ENCODE results near the gene SSUH2. TPM values are rescaled to one million over a fixed set of nuclear protein-coding genes. Genes with fewer than 3 reads are reported as not detected.
"Not testable (repeated sequence)": the region's sequence is repeated elsewhere in the genome, so short reads cannot be mapped to it uniquely, and the experiment has no call there.

The SSUH2 gene
- polyA plus RNA-seq, 1 experiment = 0.26 TPM

DNA sequence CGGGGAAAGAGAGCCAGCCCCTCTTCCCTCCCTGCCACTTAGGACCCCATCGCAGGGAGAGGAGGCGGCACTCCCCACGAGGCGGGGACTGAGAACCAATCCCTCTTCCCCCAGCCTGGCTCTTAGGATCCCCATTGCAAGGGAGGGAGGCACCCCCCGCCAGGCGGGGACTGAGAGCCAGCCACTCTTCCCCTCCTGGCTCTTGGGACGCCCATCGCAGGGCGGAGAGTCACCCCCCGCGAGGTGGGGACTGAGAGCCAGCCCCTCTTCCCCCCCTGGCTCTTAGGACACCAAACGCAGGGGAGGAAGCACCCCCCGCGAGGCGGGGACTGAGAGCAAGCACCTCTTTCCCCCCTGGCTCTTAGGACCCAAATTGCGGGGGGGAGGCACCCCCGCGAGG lies 34.2 kb upstream of the SSUH2 start:
- no peak overlapping the region for H3K4me3 ChIP-seq (ENCODE audit: low read depth, low read length)
- no peaks in the 10 kb centered on the region for H3K36me3 ChIP-seq (ENCODE audit: control insufficient read depth, insufficient read depth, low read length)
- TF ChIP-seq, protein P1, sequence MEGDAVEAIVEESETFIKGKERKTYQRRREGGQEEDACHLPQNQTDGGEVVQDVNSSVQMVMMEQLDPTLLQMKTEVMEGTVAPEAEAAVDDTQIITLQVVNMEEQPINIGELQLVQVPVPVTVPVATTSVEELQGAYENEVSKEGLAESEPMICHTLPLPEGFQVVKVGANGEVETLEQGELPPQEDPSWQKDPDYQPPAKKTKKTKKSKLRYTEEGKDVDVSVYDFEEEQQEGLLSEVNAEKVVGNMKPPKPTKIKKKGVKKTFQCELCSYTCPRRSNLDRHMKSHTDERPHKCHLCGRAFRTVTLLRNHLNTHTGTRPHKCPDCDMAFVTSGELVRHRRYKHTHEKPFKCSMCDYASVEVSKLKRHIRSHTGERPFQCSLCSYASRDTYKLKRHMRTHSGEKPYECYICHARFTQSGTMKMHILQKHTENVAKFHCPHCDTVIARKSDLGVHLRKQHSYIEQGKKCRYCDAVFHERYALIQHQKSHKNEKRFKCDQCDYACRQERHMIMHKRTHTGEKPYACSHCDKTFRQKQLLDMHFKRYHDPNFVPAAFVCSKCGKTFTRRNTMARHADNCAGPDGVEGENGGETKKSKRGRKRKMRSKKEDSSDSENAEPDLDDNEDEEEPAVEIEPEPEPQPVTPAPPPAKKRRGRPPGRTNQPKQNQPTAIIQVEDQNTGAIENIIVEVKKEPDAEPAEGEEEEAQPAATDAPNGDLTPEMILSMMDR (IDR thresholded peaks at IDR 0.05; ENCODE audit: insufficient read depth, low read depth, low read length) = no peak
- no peaks in the 10 kb centered on the region for H3K27me3 ChIP-seq (ENCODE audit: control insufficient read depth, insufficient read depth, low read length)
- DNase-seq (ENCODE audit: low read depth) = no peak
- ChIA-PET POLR2A (no interaction called here), CTCF (no interaction called here)

DNA sequence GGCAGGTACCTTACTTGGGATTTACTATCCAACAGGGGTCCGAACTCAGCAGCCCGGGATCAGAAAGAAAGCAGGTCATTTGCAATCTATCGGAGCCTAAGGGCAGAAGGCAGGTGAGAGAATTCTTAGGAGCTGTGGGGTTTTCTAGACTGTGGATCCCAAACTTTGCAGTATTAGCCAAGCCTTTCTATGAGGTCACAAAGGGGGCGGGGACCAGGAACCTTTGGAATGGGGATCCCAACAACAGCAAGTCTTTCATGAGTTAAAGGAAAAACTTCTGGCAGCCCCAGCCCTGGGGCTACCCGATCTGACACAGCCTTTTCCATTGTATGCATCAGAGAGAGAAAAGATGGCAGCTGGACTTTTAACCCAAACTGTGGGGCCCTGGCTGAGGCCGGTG lies 32.7 kb upstream of the SSUH2 start:
- CTCF ChIA-PET = interaction anchor here (1.4 kb wide), 1 partner anchor 13 kb away, joined by 4 read pairs; no protein-coding TSS in a partner anchor

DNA sequence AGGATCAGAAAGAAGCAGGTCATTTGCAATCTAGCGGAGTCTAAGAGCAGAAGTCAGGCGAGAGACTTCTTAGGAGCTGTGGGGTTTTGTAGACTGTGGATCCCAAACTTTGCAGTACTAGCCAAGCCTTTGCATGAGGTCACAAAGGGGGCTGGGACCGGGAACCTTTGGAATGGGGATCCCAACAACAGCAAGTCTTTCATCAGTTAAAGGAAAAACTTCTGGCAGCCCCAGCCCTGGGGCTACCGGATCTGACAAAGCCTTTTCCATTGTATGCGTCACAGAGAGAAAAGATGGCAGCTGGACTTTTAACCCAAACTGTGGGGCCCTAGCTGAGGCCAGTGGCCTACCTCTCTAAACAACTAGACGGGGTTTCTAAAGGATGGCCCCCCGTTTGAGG lies 31.0 kb upstream of the SSUH2 start:
- H3K36me3 ChIP-seq (ENCODE audit: control insufficient read depth, insufficient read depth, low read length); CTCF ChIA-PET; DNase-seq (ENCODE audit: low read depth); H3K4me3 ChIP-seq (ENCODE audit: low read depth, low read length); H3K27me3 ChIP-seq (ENCODE audit: control insufficient read depth, insufficient read depth, low read length); POLR2A ChIA-PET: not testable (repeated sequence)

More for the DNA sequence above, 32.7 kb upstream of the SSUH2 start:
- H3K4me3 ChIP-seq (ENCODE audit: low read depth, low read length); POLR2A ChIA-PET; DNase-seq (ENCODE audit: low read depth); H3K27me3 ChIP-seq (ENCODE audit: control insufficient read depth, insufficient read depth, low read length); H3K36me3 ChIP-seq (ENCODE audit: control insufficient read depth, insufficient read depth, low read length): not testable (repeated sequence)

DNA sequence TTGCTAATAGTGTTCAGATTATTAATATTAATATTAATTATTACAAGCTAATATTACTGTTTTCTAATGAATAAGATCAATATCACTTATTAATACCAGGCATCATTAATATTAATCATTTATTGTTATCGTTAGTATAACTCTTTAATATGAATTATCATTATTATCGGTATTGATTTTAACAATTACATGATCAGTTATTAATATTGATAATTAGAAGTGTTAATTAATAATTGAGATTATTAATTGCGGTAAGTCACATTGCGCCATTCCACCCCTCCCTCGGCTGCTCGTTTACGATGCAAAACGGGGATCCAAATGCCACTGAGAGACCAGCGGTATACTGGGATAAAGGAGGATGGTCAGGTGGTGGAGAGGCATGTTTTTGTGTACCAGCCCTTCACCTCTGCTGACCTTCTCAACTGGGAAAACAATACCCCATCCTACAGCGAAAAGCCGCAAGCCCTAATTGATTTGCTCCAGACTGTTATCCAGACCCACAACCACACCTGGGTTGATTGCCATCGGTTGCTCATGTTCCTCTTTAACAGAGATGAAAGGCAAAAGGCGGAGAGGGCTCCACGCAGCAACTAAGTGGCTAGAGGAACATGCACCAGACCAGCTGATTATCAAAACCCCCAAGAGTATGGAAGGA lies 28.6 kb upstream of the SSUH2 start:
- ChIA-PET CTCF (interaction anchor here (2.1 kb wide), 1 partner anchor 10 kb away, joined by 7 read pairs; no protein-coding TSS in a partner anchor), POLR2A (no interaction called here)
- Histone ChIP-seq H3K36me3 (ENCODE audit: control insufficient read depth, insufficient read depth, low read length) (no peaks in the 10 kb centered on the region), H3K4me3 (ENCODE audit: low read depth, low read length) (no peak overlapping the region), H3K27me3 (ENCODE audit: control insufficient read depth, insufficient read depth, low read length) (no peaks in the 10 kb centered on the region)
- TF ChIP-seq, protein P1 (IDR thresholded peaks at IDR 0.05; ENCODE audit: insufficient read depth, low read depth, low read length) = no peak
- DNase-seq (ENCODE audit: low read depth) = no peak

DNA sequence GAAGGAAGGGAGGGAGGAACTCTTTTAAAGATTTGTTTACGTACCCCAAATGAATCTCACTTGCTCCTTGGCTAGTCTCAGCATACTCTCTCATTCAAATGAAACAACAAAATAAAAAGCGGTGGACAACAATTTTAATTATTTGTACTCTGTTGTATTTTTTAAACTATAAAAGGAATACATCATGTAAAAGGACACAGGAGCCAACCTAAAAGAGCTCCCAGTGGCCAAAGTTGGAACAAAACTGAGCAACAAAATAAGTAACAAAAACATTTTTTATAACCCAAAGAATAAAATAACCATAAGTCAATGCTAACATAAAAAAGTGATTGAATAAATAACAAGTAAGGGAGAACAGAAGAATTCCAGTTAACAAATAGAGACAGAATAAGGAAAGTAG lies 24.4 kb upstream of the SSUH2 start:
- TF ChIP-seq, protein P1 (IDR thresholded peaks at IDR 0.05; ENCODE audit: insufficient read depth, low read depth, low read length) = peak; percentile 14; the same call in 1 of the 2 replicates
- CTCF ChIA-PET = no interaction called here

DNA sequence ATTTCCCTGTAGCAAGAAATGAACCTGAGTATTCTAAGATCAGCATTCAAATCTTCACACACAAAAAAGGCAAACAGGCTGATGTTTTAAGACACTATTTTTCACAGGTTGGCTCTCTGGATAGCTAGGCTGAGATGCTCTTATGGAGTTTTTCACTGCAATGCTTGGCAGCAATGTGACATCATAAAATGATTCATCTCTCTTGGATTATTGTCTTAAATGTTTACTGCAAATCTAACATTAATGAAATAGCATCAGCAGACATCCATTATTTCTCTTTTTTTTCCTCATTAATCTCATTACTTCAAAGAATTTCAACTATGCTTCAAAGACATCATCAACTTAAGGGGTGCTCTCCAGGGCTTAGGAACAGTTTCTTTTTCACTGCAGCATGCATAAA lies 23.6 kb upstream of the SSUH2 start:
- TF ChIP-seq, protein P1 (IDR thresholded peaks at IDR 0.05; ENCODE audit: insufficient read depth, low read depth, low read length) = no peak
- H3K36me3 ChIP-seq (ENCODE audit: control insufficient read depth, insufficient read depth, low read length) = no peaks in the 10 kb centered on the region
- POLR2A ChIA-PET = no interaction called here
- H3K4me3 ChIP-seq (ENCODE audit: low read depth, low read length) = no peak overlapping the region
- no peaks in the 10 kb centered on the region for H3K27me3 ChIP-seq (ENCODE audit: control insufficient read depth, insufficient read depth, low read length)
- peak; percentile 34 for DNase-seq (ENCODE audit: low read depth)
- CTCF ChIA-PET = interaction anchor here (0.6 to 0.7 kb wide), 2 partner anchors 40 to 100 kb away, joined by 3 read pairs; no protein-coding TSS in a partner anchor

More for the DNA sequence above, 24.4 kb upstream of the SSUH2 start:
- H3K36me3 ChIP-seq (ENCODE audit: control insufficient read depth, insufficient read depth, low read length) = no peaks in the 10 kb centered on the region
- POLR2A ChIA-PET = no interaction called here
- DNase-seq (ENCODE audit: low read depth) = no peak
- H3K4me3 ChIP-seq (ENCODE audit: low read depth, low read length) = no peak overlapping the region
- no peaks in the 10 kb centered on the region for H3K27me3 ChIP-seq (ENCODE audit: control insufficient read depth, insufficient read depth, low read length)

Measured in BJ (cell line).